ENCODE measurements around the gene FNDC3B.

Gene FNDC3B

DNA sequence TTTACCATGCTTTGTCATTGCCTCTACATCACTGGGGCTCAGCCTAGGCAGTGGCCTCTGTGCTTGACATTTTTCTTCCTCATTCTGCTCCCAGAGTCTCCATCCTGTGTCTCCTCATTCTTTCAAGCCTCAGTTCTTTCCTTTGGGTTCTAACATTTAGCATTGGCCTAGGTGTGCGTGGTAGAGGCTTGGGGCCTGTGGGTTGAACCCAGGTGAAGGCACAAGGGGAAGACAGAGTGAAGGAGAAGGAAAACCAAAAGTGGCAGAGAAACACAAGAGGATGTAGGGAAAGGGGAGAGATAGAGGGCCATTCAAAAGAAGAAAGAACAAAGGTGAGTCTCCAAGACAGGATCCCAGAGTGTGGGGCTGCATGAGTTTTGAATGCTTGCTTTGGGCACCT lies 75.7 kb downstream of the FNDC3B start:
- Histone ChIP-seq H3K36me3 (replicated peaks; ENCODE audit: low read depth, low read length) (no peaks in the 10 kb centered on the region), H3K27me3 (ENCODE audit: low read depth, low read length) (peaks cover 5% of the 10 kb centered on the region), H3K4me1 (ENCODE audit: low read length) (no peaks in the 10 kb centered on the region), H4K20me1 (ENCODE audit: insufficient read depth, low read length) (peaks cover 20% of the 10 kb centered on the region), H3K9ac (ENCODE audit: low read length) (no peak overlapping the region), H3K4me3 (ENCODE audit: low read length) (no peak overlapping the region), H3K4me2 (ENCODE audit: low read length) (no peak overlapping the region), H3K79me2 (ENCODE audit: low read length) (no peaks in the 10 kb centered on the region), H3K9me3 (ENCODE audit: insufficient read depth, low read length) (no peaks in the 10 kb centered on the region), H2AFZ (ENCODE audit: low read depth, low read length) (no peak overlapping the region), H3K27ac (ENCODE audit: low read length) (no peak overlapping the region)
- TF ChIP-seq CTCF (IDR thresholded peaks at IDR 0.05; ENCODE audit: low read depth, low read length) (no peak), EZH2phosphoT487 (IDR thresholded peaks at IDR 0.05; ENCODE audit: low read depth) (no peak)

DNA sequence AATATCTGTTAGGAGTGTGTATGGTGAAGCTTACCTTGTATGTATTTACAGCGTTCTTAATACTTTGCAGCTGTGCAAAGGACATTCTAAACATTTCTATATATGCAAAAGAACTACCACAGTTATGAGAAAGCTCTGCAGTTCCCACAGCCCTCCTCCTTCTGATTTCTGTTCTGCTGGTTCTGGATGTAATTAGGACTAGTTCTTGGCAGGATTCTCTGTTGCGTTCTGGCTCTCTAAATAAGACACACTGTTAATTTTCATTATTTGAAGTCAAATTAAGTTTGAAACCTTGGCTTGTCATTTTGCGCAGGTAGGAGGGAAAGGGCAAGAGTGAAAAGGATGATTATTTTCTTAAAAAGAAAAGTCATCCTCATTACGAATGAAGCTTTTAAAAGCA lies 76.4 kb downstream of the FNDC3B start:
- Histone ChIP-seq H3K9ac (ENCODE audit: low read length) (no peak overlapping the region), H3K4me3 (ENCODE audit: low read length) (no peak overlapping the region), H4K20me1 (ENCODE audit: insufficient read depth, low read length) (peaks cover 13% of the 10 kb centered on the region), H3K9me3 (ENCODE audit: insufficient read depth, low read length) (no peaks in the 10 kb centered on the region), H3K4me2 (ENCODE audit: low read length) (no peak overlapping the region), H3K27me3 (ENCODE audit: low read depth, low read length) (no peaks in the 10 kb centered on the region), H3K27ac (ENCODE audit: low read length) (no peak overlapping the region), H3K36me3 (replicated peaks; ENCODE audit: low read depth, low read length) (no peaks in the 10 kb centered on the region), H3K79me2 (ENCODE audit: low read length) (no peaks in the 10 kb centered on the region), H3K4me1 (ENCODE audit: low read length) (no peaks in the 10 kb centered on the region), H2AFZ (ENCODE audit: low read depth, low read length) (no peak overlapping the region)
- TF ChIP-seq EZH2phosphoT487 (IDR thresholded peaks at IDR 0.05; ENCODE audit: low read depth) (no peak), CTCF (IDR thresholded peaks at IDR 0.05; ENCODE audit: low read depth, low read length) (no peak)

GRCh38 chr3:172118019-172118418 lies 78.6 kb downstream of the FNDC3B start:
- TF ChIP-seq EZH2phosphoT487 (IDR thresholded peaks at IDR 0.05; ENCODE audit: low read depth) (no peak), CTCF (IDR thresholded peaks at IDR 0.05; ENCODE audit: low read depth, low read length) (no peak)
- no peak overlapping the region for H3K4me2 ChIP-seq (ENCODE audit: low read length)
- no peak overlapping the region for H3K9ac ChIP-seq (ENCODE audit: low read length)
- no peak overlapping the region for H3K27ac ChIP-seq (ENCODE audit: low read length)
- H4K20me1 ChIP-seq (ENCODE audit: insufficient read depth, low read length): peaks cover 3% of the 10 kb centered on the region; the same call in 1 of the 2 replicates
- no peaks in the 10 kb centered on the region for H3K4me1 ChIP-seq (ENCODE audit: low read length)
- no peak overlapping the region for H2AFZ ChIP-seq (ENCODE audit: low read depth, low read length)
- H3K79me2 ChIP-seq (ENCODE audit: low read length): no peaks in the 10 kb centered on the region
- H3K27me3 ChIP-seq (ENCODE audit: low read depth, low read length): no peaks in the 10 kb centered on the region
- H3K9me3 ChIP-seq (ENCODE audit: insufficient read depth, low read length): no peaks in the 10 kb centered on the region
- no peaks in the 10 kb centered on the region for H3K36me3 ChIP-seq (replicated peaks; ENCODE audit: low read depth, low read length)
- no peak overlapping the region for H3K4me3 ChIP-seq (ENCODE audit: low read length)

DNA sequence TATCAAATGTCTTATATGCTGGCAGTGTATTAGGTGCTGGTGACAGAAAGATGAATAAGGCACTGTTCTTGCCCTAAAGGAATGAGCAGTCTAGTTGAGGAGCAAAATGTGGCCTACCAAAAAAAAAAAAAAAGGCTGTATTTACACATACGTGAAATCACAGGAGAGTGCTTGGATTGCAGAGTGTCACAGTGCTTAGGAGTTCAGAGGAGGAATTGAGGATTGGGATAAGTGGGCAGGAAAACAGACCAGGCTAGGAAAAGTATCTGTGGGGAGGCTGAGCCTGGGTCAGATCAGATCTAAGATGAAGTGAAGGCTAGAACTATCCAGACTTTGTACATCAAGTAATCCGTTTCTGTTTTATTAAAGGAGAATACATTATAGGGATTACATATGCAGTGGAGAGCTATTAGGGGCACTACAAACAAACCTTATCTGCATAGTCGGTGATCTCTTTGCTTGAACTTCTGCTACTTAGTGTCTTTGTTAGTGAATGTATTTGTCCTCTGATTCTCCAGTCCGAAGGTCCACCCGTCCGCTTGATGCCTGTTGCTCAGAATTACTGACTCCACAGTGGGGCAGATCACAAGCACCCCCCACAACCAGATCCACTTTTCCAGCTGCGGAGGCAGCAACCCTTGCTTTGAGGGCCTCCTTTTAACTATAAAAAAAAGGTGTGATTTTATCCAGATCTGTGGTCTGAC lies 80.0 kb downstream of the FNDC3B start:
- H3K9me3 ChIP-seq (ENCODE audit: insufficient read depth, low read length): no peaks in the 10 kb centered on the region
- H3K36me3 ChIP-seq (replicated peaks; ENCODE audit: low read depth, low read length): no peaks in the 10 kb centered on the region
- no peak overlapping the region for H2AFZ ChIP-seq (ENCODE audit: low read depth, low read length)
- H3K4me2 ChIP-seq (ENCODE audit: low read length): no peak overlapping the region
- H4K20me1 ChIP-seq (ENCODE audit: insufficient read depth, low read length): no peaks in the 10 kb centered on the region; the same call in 1 of the 2 replicates
- no peak overlapping the region for H3K9ac ChIP-seq (ENCODE audit: low read length)
- no peak for TF ChIP-seq CTCF (IDR thresholded peaks at IDR 0.05; ENCODE audit: low read depth, low read length)
- TF ChIP-seq EZH2phosphoT487 (IDR thresholded peaks at IDR 0.05; ENCODE audit: low read depth): no peak
- no peak overlapping the region for H3K27ac ChIP-seq (ENCODE audit: low read length)
- no peaks in the 10 kb centered on the region for H3K79me2 ChIP-seq (ENCODE audit: low read length)
- H3K4me3 ChIP-seq (ENCODE audit: low read length): no peak overlapping the region
- H3K27me3 ChIP-seq (ENCODE audit: low read depth, low read length): no peaks in the 10 kb centered on the region
- H3K4me1 ChIP-seq (ENCODE audit: low read length): no peaks in the 10 kb centered on the region

Data from OCI-LY3 (cell line).